PC-3 (cell line): Measurements from ENCODE around the gene CD52.

ENCODE experiments used
- CTCF ChIP-seq: fragments of 300-600 bp; sonication (generic); conservative IDR thresholded peaks from 2 replicates; pipeline ENCODE4 v1.5.1; 2017; ENCODE audit warnings: antibody characterized with exemption, low read depth, mild to moderate bottlenecking, low read length
- EZH2phosphoT487 ChIP-seq: fragments of 300-600 bp; sonication (generic); IDR thresholded peaks from 2 replicates; pipeline ENCODE4 v1.6.1; 2018; ENCODE audit warnings: mild to moderate bottlenecking, antibody characterized with exemption, low read length, borderline replicate concordance

DNA sequence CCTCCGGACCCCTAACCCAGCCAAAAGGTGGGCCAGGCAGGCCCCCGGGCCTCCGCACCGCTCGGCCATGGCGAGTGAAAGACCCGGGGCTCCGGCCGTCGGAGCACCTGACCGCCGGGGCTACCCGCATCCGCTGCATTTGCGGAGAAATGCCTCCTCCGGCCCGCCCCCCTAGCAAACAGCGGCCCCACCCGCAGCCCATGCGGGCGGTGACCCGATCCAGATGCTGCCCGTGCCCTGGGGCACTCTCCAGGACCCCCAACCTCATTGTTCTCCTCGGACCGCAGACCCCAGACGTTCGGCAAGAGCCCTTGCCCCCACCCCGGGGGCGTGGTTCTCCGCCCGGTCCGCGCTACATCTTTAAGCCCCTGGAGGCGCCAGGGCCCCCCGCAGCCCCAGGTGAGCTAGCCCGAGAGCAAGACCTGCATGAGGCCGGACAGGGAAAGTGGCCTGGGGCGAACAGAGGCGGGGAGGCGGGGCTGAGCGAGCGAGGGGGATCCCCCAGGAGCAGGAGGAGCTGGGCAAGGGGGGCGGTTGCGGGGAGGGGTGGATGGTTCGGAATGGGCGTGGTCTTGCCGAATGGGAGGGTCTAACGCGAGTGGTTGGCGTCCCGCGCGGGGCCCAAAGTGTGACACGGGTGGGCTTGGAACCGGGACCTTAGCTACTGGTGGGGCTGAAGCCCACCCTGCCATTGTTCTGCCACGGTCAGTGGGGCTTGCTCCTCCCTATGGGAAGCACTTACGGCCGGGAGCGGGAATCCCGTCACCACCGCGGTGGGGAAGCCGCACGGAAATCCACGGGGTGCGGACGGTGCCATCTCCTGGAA is 42.4 kb downstream of the CD52 start:
- no peak for TF ChIP-seq CTCF
- TF ChIP-seq EZH2phosphoT487: no peak
